ENCODE results near the gene PIP5K1B. TPM values are rescaled to one million over a fixed set of nuclear protein-coding genes. Genes with fewer than 3 reads are reported as not detected.

Gene PIP5K1B
- total RNA-seq, 1 donor from 2014 or later: under 0.01 TPM

- DNase-seq (ENCODE audit: low read depth in 2 of 2): no peak
These were observed 103.4 kb downstream of the PIP5K1B start for GRCh38 chr9:68808338-68808890.

GRCh38 chr9:68817079-68817875 is 112.2 kb downstream of the PIP5K1B start:
- no peak for DNase-seq (ENCODE audit: low read depth in 2 of 2)

GRCh38 chr9:68819065-68819464 is 114.0 kb downstream of the PIP5K1B start:
- no peak for DNase-seq (ENCODE audit: low read depth in 2 of 2)

- DNase-seq (ENCODE audit: low read depth in 2 of 2): no peak
These were observed 116.9 kb downstream of the PIP5K1B start for GRCh38 chr9:68821911-68822310.

GRCh38 chr9:68822596-68823165 is 117.6 kb downstream of the PIP5K1B start:
- DNase-seq (ENCODE audit: low read depth in 2 of 2): no peak

- no peak for DNase-seq (ENCODE audit: low read depth in 2 of 2)
These were observed 120.9 kb downstream of the PIP5K1B start for GRCh38 chr9:68825762-68826472.

- DNase-seq (ENCODE audit: low read depth in 2 of 2): no peak
These were observed 123.1 kb downstream of the PIP5K1B start for GRCh38 chr9:68827837-68828744.

GRCh38 chr9:68832101-68832500 is 127.1 kb downstream of the PIP5K1B start:
- DNase-seq (ENCODE audit: low read depth in 2 of 2): no peak

- DNase-seq (ENCODE audit: low read depth in 2 of 2): no peak
These were observed 128.0 kb downstream of the PIP5K1B start for GRCh38 chr9:68832861-68833518.

GRCh38 chr9:68834931-68835520 is 130.0 kb downstream of the PIP5K1B start:
- DNase-seq (ENCODE audit: low read depth in 2 of 2): no peak

- no peak for DNase-seq (ENCODE audit: low read depth in 2 of 2)
These were observed 131.7 kb downstream of the PIP5K1B start for GRCh38 chr9:68836788-68837187.

GRCh38 chr9:68838245-68838644 is 133.2 kb downstream of the PIP5K1B start:
- DNase-seq (ENCODE audit: low read depth in 2 of 2): no peak

GRCh38 chr9:68841276-68842052 is 136.4 kb downstream of the PIP5K1B start:
- no peak for DNase-seq (ENCODE audit: low read depth in 2 of 2)

- no peak for DNase-seq (ENCODE audit: low read depth in 2 of 2)
These were observed 137.5 kb downstream of the PIP5K1B start for GRCh38 chr9:68842568-68842967.

- DNase-seq (ENCODE audit: low read depth in 2 of 2): no peak
These were observed 138.2 kb downstream of the PIP5K1B start for GRCh38 chr9:68843239-68843638.

- DNase-seq (ENCODE audit: low read depth in 2 of 2): no peak
These were observed 139.1 kb downstream of the PIP5K1B start for GRCh38 chr9:68844157-68844556.

GRCh38 chr9:68844631-68845612 is 139.9 kb downstream of the PIP5K1B start:
- DNase-seq (ENCODE audit: low read depth in 2 of 2): peak; percentile 18 to 39

GRCh38 chr9:68847765-68848164 is 142.7 kb downstream of the PIP5K1B start:
- no peak for DNase-seq (ENCODE audit: low read depth in 2 of 2)
